ENCODE measurements around the gene SDK2.
"Not testable (repeated sequence)": the region's sequence is repeated elsewhere in the genome, so short reads cannot be mapped to it uniquely, and the experiment has no call there.

SDK2 gene

DNA sequence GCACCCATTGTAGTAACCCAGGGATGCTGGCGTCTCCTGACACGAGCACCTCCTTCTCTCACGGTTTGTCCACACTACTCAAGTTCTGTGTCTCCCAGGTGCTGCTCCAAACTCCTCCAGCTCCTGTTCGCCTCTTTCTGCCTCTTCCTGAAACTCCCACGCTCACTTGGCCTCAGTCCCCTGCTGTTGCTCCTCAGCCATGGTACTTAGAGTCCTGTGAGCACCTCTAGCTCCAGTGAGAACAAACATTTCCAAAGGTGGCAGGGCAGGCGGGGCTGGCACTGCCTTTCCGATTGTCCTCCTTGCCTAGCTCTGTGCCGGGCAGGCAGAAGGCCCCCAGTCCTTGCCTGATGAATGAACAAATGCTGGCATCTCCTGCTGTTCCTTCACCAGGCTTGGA lies 146.1 kb downstream of the SDK2 start:
- DNase-seq, result no peak

DNA sequence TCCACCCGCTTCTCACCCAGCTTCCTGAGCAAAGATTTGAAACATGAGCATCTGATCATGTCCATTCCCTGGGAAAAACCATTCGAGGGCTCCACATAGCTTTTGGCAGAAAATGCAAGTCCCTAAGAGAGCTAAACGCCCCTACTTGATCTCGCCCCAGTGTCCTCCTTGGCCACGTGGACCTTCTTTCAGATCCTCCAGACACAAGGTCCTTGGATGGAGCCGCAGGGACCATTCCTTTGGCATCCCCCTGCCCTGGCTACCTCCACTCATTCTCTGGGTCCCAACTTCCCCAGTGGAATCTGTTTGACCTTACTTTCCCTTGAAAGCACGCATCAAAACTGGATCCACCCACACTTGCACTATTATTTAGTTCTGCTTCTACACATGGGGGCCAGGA lies 146.5 kb downstream of the SDK2 start:
- DNase-seq, result no peak

- DNase-seq, result no peak
Measured at GRCh38 chr17:73496232-73496631, 148.0 kb downstream of the SDK2 start.

- DNase-seq, result no peak
Measured at GRCh38 chr17:73495641-73496040, 148.6 kb downstream of the SDK2 start.

DNA sequence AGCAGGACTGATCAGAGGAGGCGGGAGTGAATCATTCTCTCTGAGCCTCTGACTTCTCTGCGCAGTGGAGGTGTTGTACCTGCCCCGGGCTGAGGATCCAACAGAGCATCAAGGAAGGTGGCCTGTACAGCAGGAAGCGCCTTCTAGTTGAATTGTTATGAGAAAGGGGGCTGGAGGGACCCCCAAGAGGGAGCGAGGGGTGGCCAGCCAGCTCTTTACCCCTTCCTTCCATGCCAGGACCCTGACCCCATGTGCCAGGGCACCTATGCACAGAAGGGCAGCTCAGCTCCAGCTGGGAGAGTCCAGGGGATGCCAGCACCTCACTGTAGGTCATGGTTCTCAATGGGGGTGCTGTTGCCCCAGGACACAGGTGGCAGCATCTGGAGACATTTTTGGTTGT lies 149.3 kb downstream of the SDK2 start:
- DNase-seq, result no peak

- DNase-seq, result no peak
Measured at GRCh38 chr17:73493956-73494926, 150.0 kb downstream of the SDK2 start.

GRCh38 chr17:73492821-73493814 lies 151.1 kb downstream of the SDK2 start:
- DNase-seq, result peak; percentile 9

DNA sequence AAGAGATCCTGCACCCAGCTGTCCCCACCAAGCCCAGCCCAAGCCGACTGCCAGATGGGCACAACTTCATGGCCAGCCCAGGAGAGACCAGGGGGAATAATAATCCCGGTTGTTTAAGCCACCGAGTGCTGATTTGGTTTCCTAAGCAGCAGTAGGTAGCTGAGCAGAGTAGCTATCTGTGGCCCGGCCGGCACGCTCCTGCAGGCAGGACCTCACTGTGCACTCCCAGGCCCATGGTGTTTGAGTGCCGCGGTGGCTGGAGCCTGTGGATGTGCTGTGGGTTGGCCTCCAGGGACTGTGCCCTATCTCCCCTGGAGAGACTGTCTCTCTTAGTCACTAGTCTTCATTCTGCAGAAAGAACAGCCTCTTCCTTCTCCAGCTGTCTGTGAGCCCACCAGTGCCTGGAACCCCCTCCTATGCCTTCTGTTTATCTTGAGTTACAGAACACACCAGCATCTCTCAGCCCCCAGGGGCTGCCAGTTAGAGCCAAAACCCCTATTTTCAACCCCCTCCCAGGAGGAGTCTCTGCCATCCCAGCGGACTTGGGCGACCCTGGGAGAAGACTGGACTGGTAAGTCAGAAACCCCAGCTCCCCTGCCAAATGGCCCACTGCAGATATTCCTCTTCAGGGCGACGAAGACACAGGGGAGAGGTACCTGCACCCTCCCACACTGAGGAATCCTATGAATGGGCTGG lies 152.0 kb downstream of the SDK2 start:
- no peak for DNase-seq

- no peak for DNase-seq
Measured at GRCh38 chr17:73491648-73492047, 152.6 kb downstream of the SDK2 start.

GRCh38 chr17:73490851-73491250 lies 153.4 kb downstream of the SDK2 start:
- DNase-seq, result no peak

DNA sequence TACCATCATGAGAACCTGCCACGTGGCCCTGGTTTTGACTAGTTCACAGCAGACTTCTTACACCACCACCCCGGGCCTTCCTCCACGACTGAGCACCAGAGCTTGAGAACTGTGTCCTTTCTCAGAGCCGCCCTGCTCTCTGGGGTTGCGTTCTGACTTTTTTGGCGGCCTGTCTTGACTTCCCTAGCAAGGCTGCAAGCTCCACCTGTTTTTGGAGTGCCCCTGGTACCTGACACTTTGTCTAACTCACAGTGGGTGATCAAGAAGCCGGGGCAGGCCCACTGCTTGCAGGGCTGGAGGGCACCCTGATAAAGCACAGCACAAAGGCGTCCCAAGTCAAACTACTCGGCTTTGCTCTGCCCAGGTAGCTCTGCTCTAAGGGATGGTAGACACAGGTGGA lies 154.3 kb downstream of the SDK2 start:
- DNase-seq, result no peak

- DNase-seq, result no peak
Measured at GRCh38 chr17:73489333-73489732, 154.9 kb downstream of the SDK2 start.

DNA sequence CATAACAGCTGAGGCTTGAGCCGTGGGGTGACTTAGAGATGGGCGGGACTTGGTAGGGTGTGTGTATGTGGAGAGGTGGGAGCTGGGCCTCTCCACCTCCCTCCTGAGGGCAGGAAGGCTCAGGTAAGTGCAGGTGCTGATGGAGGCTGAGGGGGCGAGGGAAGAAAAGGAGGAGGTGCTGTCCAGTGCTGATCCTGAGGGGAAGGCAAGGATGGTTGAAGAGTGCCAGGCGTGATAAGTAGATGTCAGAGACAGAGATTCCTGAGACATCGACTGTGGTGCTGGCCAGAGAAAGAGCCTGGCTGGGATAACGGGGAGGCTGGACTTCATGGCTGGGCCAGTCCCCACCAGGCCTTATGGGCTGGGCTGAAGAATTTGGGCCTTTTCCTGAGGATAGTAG lies 159.1 kb downstream of the SDK2 start:
- no peak for DNase-seq

DNA sequence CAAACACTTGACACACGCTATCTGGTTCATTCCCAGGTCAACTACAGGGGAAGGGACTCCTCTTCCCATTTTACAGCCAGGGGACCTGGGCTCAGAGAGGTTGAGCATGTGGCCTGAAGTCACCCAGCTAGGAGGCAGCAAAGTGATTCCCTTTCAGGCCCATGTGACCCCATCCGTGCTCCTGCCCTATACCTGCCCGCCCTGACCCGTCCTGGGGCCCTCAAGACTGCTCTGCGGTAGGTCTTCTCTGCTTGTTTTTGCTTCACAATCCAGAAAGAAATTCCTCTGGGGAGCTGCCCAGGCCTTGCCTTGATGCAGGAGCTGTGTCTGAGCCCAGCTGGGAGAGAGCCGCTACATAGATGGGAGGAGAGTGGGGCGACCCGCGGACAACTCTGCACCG lies 161.4 kb downstream of the SDK2 start:
- no peak for DNase-seq

GRCh38 chr17:73482251-73482716 lies 162.0 kb downstream of the SDK2 start:
- no peak for DNase-seq

DNA sequence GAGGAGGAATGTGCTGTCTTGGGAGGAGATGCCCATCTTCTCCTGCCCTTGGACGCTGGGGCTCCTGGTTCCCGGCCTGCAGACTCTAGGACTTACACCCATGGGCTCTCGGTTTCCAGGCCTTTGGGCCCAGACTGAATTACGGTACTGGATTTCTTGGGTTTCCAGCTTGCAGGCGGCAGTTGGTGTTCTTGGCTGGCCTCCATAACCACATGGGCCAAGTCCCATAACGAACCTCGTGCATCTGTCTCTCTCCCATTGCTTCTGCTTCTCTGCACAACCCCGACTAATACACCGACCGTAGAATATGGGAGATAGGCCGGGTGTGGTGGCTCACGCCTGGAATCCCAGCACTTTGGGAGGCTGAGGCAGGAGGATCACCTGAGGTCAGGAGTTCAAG lies 162.6 kb downstream of the SDK2 start:
- no peak for DNase-seq

- DNase-seq, result no peak
Measured at GRCh38 chr17:73480740-73481139, 163.5 kb downstream of the SDK2 start.

GRCh38 chr17:73478768-73479424 lies 165.3 kb downstream of the SDK2 start:
- DNase-seq, result no peak

DNA sequence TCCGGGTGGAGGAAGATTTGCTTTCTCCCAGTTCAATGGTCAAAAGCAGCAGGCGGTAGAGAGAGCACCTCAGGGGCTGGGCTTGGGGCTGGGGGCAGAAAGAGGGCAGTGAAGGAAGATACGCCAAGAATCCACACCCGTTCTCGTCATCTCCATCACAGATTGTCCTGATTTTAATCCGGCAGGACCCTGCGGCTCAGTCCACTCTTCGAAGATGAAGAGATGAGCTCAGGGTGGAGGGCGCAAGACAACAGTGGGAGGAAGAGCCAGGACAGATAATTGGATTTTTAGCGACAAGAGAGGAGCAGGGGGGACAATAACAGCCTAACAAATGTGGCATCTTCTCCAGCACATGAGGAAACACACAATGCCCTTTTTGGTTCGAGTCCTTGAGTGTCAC lies 165.9 kb downstream of the SDK2 start:
- no peak for DNase-seq

- DNase-seq, result no peak
Measured at GRCh38 chr17:73476890-73477350, 167.3 kb downstream of the SDK2 start.

GRCh38 chr17:73474370-73474988 lies 169.8 kb downstream of the SDK2 start:
- peak; percentile 18 for DNase-seq

GRCh38 chr17:73472715-73473114 lies 171.5 kb downstream of the SDK2 start:
- not testable (repeated sequence) for DNase-seq

Data from SHP77 treated with DMSO at 0.1 percent for 48 hours (cell line).